Left cardiac atrium (tissue), 4 donors: ENCODE data around the gene SDC1. TPM values are rescaled to one million over a fixed set of nuclear protein-coding genes. Genes with fewer than 3 reads are reported as not detected.
"Not testable (repeated sequence)": the region's sequence is repeated elsewhere in the genome, so short reads cannot be mapped to it uniquely, and the experiment has no call there.

Source experiments
- ATAC-seq, 2 donors: fragments of 200-7000 bp; cut with Tn5 transposase; one replicate each; pipeline ENCODE4 v1.9.1; 2020; ENCODE audit warnings: mild to moderate bottlenecking in 2 of 2, moderate library complexity in 2 of 2
- DNase-seq: peaks from one replicate; pipeline ENCODE4 v3.0.0-alpha.2; 2020
- intact Hi-C, 2 donors: fragments of 100-400 bp; cut with DNase I; formaldehyde crosslinking; loops; one replicate each; pipeline versions ENCODE4 v1.14.1 to v1.15.1; 2022 to 2023
- long read RNA-seq: library from polyadenylated mRNA; unstranded; transcript quantifications from one replicate; pipeline ENCODE4 v2.0.0, GENCODE V29; 2021
- total RNA-seq, 2 donors: library from RNA; stranded (reverse); fragmentation: NEBNext Ultra II Directional; extraction: Animal tissue kit (Norgen Biotek cat#: 25700); gene quantifications; one replicate each; pipeline ENCODE4 v1.2.1, GENCODE V29; 2021
- donor health status: DM: no; HTN: yes; CAD: no.
- donor health status: DM: no; HTN: yes; CAD: no; lungs with severe emphysema.
- donor health status: DM: yes; HTN: yes; CAD: no.
- donor health status: Dilated cardiomyopathy.

The SDC1 gene, protein sequence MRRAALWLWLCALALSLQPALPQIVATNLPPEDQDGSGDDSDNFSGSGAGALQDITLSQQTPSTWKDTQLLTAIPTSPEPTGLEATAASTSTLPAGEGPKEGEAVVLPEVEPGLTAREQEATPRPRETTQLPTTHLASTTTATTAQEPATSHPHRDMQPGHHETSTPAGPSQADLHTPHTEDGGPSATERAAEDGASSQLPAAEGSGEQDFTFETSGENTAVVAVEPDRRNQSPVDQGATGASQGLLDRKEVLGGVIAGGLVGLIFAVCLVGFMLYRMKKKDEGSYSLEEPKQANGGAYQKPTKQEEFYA
- total RNA-seq: under 1 TPM; 0.21 to 0.50 TPM
- long read RNA-seq, partial matches to known transcripts: 1 of 1 reads
- long read RNA-seq, other reads (novel, unspliced or antisense): 0 of 1 reads

- intact Hi-C loops: no loop called here
- DNase-seq (peak; percentile 51), ATAC-seq (peak; percentile 74 to 77)
These were observed at the start of gene SDC1 for GRCh38 chr2:20224716-20225293. SDC1 (minus strand) TSS chr2:20225130; CDS start chr2:20224867, 263 bp downstream.

DNA sequence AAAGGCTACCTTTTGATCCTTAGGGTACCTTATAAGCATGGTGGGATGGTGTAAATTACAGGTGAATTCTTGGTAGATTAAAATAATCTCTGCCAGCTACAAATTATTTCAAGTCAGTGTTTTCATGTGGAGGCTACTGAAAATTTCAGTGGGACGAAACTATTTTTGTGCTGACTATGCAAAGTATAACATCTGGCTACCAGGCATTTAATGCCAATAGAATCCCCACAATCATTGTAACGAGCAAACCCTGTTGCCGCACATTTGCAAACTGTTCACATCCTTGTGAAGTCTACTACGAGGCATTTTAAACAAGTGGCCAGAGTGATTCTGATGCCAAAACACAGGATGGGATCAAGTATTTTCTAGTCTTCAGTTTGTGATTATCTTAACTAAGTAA is 48.1 kb upstream of the SDC1 start:
- ATAC-seq: no peak
- intact Hi-C loops: no loop called here

GRCh38 chr2:20268317-20268716 is 43.4 kb upstream of the SDC1 start:
- ATAC-seq, intact Hi-C loops, DNase-seq: not testable (repeated sequence)

More for the DNA sequence above, 48.1 kb upstream of the SDC1 start:
- DNase-seq: no peak

DNA sequence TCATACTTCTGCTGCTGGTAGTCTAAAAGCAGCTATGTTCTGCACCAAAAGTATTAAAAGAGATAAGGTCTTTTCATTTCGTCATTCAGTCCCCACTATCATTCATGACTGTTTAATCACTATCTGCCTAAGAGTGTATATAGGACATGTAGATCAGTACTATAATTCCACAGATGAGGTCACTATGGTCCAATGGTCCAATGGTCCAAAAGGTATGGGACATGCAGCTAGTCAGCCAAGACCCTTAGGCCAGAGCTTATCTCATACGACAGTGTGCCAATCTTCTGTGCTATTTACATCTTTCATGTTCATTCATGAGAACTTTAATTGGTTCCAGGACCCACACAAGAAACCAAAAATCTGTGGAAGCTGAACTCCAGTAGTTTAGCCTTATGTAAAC is 42.6 kb upstream of the SDC1 start:
- DNase-seq (no peak), ATAC-seq (no peak)
- intact Hi-C loops: no loop called here

- ATAC-seq (no peak), DNase-seq (no peak)
- intact Hi-C loops: no loop called here
These were observed 39.7 kb upstream of the SDC1 start for GRCh38 chr2:20264629-20265028.

- intact Hi-C loops: no loop called here
- ATAC-seq (no peak), DNase-seq (no peak)
These were observed 32.5 kb upstream of the SDC1 start for GRCh38 chr2:20257411-20257810.

DNA sequence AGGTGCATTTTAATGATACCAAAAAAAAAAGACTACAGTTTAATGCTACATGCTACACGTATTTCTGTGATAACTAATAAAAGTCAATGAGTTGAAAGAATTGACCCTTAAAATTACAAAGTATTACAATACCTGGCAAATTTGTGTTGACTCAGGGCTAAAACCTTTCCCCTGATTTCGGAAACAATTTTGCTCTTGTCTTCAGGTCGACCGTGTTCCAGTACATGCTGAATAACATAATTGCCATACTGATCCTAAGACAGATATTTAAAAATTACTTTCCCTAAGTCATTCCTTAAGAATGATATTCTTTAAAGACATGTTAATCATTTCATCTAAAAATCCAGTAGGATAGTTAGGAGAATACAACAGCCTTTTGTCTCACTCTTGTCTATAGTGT is 29.8 kb upstream of the SDC1 start:
- intact Hi-C loops: no loop called here
- ATAC-seq (no peak), DNase-seq (no peak)

DNA sequence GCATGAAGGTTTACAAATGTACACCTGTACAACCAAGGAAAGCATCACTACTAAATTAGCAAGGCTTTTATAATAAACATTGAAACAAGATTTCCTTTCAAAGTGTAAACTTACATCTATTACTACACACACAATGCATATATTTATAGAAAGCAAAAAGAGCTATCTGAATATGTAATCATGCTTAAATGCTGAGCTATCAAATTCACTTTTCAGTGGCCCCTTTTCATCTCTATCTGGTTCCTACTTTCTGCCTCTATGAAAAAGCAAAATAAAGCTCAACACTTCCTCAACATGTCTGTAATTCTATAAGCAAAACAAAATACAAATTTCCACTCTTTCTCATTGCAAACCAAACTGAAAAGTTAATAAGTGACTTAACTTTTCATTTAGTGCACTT is 25.5 kb upstream of the SDC1 start:
- ATAC-seq (no peak), DNase-seq (no peak)
- intact Hi-C loops: no loop called here

- no peak for ATAC-seq
- intact Hi-C loops: no loop called here
These were observed 24.2 kb upstream of the SDC1 start for GRCh38 chr2:20249170-20249569.

GRCh38 chr2:20247084-20247483 is 22.2 kb upstream of the SDC1 start:
- DNase-seq: no peak
- intact Hi-C loops: no loop called here
- no peak for ATAC-seq

More at GRCh38 chr2:20249170-20249569, 24.2 kb upstream of the SDC1 start:
- DNase-seq: no peak

DNA sequence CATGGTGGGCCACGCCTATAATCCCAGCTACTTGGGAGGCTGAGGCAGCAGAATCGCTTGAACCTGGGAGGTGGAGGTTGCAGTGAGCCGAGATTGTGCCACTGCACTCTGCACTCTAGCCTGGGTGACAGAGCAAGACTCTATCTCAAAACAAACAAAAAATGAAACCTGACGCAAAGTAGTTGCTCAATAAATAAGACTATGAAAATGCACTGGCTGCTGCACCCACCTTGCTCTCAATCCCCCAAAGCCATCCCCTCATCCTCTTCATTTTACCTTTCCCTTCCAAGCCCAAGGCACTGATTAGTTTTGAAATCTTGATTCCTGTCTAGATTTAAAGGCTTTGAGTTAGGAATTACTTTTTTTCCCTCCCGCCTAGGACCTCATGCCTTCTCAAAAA is 18.7 kb upstream of the SDC1 start:
- DNase-seq, ATAC-seq, intact Hi-C loops: not testable (repeated sequence)

GRCh38 chr2:20242727-20243377 is 17.9 kb upstream of the SDC1 start:
- ATAC-seq (peak in 1 of 2 donors; percentile 11), DNase-seq (no peak)
- intact Hi-C loops: no loop called here

DNA sequence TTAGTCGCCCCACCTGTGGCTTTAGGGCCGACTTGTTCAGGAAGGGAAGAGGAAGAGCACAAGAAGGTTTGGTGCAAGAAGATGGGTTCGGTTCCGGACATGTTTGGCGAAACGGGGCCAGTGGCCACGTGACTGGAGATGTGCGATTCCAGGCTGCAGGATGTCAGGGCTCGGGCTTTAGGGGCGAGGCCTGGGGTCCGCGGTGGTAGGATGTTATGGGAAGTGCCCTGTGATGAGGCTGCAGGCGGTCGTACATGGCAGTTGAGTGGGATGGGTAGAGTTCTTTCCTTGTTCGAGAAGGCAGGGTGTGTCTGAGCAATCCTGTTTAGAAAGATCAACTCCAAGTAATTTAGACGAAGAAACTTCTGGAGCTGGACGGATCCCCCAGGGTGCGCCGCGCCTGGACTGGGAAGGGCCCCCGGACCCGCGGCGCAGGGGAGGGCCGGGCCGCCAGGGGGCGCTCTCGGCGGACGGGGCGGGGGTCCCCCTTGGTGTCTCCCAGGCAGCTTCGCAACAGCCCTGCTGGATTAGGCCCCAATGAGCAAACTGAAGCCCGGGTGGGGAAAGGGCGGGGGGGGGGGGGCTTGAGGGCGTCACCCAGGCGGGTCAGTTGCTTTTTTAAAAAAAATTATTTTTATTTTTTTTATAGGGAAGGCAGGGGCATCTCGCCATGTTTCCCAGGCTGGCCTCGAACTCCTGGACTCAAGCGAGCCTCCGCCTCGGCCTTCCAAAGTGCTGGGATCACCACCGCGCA is 17.2 kb upstream of the SDC1 start:
- no peak for DNase-seq
- ATAC-seq: peak in 1 of 2 donors; percentile 56
- intact Hi-C loops: no loop called here

- DNase-seq, intact Hi-C loops, ATAC-seq: not testable (repeated sequence)
These were observed 15.4 kb upstream of the SDC1 start for GRCh38 chr2:20240291-20240690.

DNA sequence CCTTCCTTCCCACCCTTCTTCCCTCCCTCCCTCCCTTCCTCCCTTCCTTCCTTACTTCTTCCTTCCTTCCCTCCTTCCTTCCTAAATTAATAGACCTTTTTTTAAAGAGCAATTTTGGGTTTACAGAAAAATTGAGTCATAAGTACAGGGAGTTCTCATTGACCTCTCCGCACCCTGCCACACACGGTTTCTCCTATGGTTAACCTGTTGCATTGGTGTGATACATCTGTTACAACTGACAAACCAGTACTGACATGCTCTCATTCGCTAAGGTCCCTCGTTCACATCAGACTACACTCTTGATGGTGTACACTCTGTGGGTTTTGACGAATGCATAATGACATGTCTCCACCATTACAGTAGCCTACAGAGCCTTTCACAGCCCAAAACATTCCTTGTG is 11.6 kb upstream of the SDC1 start:
- no peak for DNase-seq
- no peak for ATAC-seq
- intact Hi-C loops: no loop called here

- no peak for DNase-seq
These were observed 10.8 kb upstream of the SDC1 start for GRCh38 chr2:20235655-20236305.

GRCh38 chr2:20234597-20234996 is 9.7 kb upstream of the SDC1 start:
- DNase-seq, ATAC-seq, intact Hi-C loops: not testable (repeated sequence)

More at GRCh38 chr2:20235655-20236305, 10.8 kb upstream of the SDC1 start:
- intact Hi-C loops: no loop called here
- no peak for ATAC-seq

- intact Hi-C loops: no loop called here
- DNase-seq: no peak
- ATAC-seq: no peak
These were observed 7.9 kb upstream of the SDC1 start for GRCh38 chr2:20232837-20233207.

GRCh38 chr2:20231598-20232026 is 6.7 kb upstream of the SDC1 start:
- DNase-seq (no peak), ATAC-seq (no peak)
- intact Hi-C loops: no loop called here
